GM21717 (cell line): ENCODE measurements around the gene STAC3.

Experiments
- ATAC-seq: cut with Tn5 transposase; IDR thresholded peaks from one replicate; pipeline ENCODE4 v1.9.1; 2021; ENCODE audit warnings: mild to moderate bottlenecking, moderate library complexity; ENCODE audit not compliant: unreplicated experiment

STAC3 gene

GRCh38 chr12:57195611-57196371, 55.2 kb downstream of the STAC3 start:
- ATAC-seq: no peak

- ATAC-seq: no peak
Measured at GRCh38 chr12:57195186-57195585, 55.8 kb downstream of the STAC3 start.

GRCh38 chr12:57194253-57194652, 56.7 kb downstream of the STAC3 start:
- ATAC-seq: no peak

- ATAC-seq: no peak
Measured at GRCh38 chr12:57193706-57194245, 57.2 kb downstream of the STAC3 start.
